Measurements from ENCODE around the gene ANKZF1. TPM values are rescaled to one million over a fixed set of nuclear protein-coding genes. Genes with fewer than 3 reads are reported as not detected.

The ANKZF1 gene
- 10 to 100 TPM; 16.8 to 62.5 (median 52.7) TPM for total RNA-seq

GRCh38 chr2:219229305-219230058, at the start of gene ANKZF1, which contains the start of gene ATG9A:
ANKZF1 (plus strand) TSS chr2:219229806; CDS start chr2:219230258, 452 bp downstream.
ATG9A (minus strand) TSS chr2:219229636; CDS start chr2:219228024, 1,612 bp downstream.
- no peak for TF ChIP-seq CTCF (IDR thresholded peaks at IDR 0.05; ENCODE audit: low read depth)

GRCh38 chr2:219180961-219181360, 48.6 kb upstream of the ANKZF1 start:
- TF ChIP-seq CTCF (IDR thresholded peaks at IDR 0.05; ENCODE audit: low read depth) = no peak

- TF ChIP-seq CTCF (IDR thresholded peaks at IDR 0.05; ENCODE audit: low read depth) = no peak
These were observed 48.1 kb upstream of the ANKZF1 start for GRCh38 chr2:219181531-219181930.

GRCh38 chr2:219182331-219183150, 47.1 kb upstream of the ANKZF1 start:
- TF ChIP-seq CTCF (IDR thresholded peaks at IDR 0.05; ENCODE audit: low read depth) = no peak

- TF ChIP-seq CTCF (IDR thresholded peaks at IDR 0.05; ENCODE audit: low read depth) = no peak
These were observed 46.3 kb upstream of the ANKZF1 start for GRCh38 chr2:219183151-219183772.

- no peak for TF ChIP-seq CTCF (IDR thresholded peaks at IDR 0.05; ENCODE audit: low read depth)
These were observed 45.5 kb upstream of the ANKZF1 start for GRCh38 chr2:219184121-219184520.
